AG04449 (cell line): ENCODE data around the gene CEL.
"Not testable (repeated sequence)": the region's sequence is repeated elsewhere in the genome, so short reads cannot be mapped to it uniquely, and the experiment has no call there.

Experiments used
- CTCF ChIA-PET: fragments of 350-600 bp; formaldehyde crosslinking; extraction: SDS; loops from one replicate; lab custom pipeline; 2021; ENCODE audit warnings: antibody characterized with exemption; lab: Yijun Ruan, JAX
- POLR2A ChIA-PET: fragments of 400-600, 350-600 bp; formaldehyde crosslinking; extraction: SDS; loops from one replicate; lab custom pipeline; 2020; ENCODE audit warnings: antibody characterized with exemption, inconsistent platforms; lab: Yijun Ruan, JAX
- DNase-seq: peaks from one replicate; pipeline ENCODE4 v3.0.0-alpha.2; 2010; ENCODE audit warnings: low read depth, low spot score
- H3K4me3 ChIP-seq: 2 replicates; pipeline ENCODE4 v1.5.1; 2011; ENCODE audit warnings: low read depth, mild to moderate bottlenecking, control low read depth, low read length
- CTCF ChIP-seq: IDR thresholded peaks from one replicate; pipeline ENCODE4 v1.5.1; 2011; ENCODE audit warnings: mild to moderate bottlenecking, moderate library complexity, low read length, control low read depth, inconsistent platforms; ENCODE audit not compliant: insufficient read depth; ENCODE audit errors: missing control alignments

The CEL gene

DNA sequence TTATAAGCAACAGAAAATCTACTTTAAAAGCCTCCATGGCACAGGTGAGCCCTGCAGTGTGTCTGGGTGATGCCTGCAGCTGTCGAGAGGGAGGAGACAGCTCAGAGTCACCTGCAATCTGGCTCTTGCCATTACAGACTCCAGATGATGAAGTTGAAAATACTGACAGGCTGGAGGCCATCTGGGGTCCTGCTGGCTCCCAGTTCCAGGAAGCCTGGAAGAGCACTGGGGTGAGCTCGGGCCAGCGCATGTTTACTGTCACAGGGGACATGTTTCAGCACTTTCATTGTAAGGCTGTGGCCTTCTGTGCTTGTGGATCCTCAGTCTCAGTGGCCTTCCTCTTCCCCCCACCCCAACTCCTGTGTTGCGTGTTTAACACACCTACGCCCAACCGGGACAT, 28.4 kb downstream of the CEL start:
- H3K4me3 ChIP-seq: no peak overlapping the region
- CTCF ChIA-PET: interaction anchor here (2.7 kb wide), 1 partner anchor 13 kb away, joined by 16 read pairs; no protein-coding TSS in a partner anchor
- no peak for TF ChIP-seq CTCF
- no peak for DNase-seq
- POLR2A ChIA-PET: no interaction called here

DNA sequence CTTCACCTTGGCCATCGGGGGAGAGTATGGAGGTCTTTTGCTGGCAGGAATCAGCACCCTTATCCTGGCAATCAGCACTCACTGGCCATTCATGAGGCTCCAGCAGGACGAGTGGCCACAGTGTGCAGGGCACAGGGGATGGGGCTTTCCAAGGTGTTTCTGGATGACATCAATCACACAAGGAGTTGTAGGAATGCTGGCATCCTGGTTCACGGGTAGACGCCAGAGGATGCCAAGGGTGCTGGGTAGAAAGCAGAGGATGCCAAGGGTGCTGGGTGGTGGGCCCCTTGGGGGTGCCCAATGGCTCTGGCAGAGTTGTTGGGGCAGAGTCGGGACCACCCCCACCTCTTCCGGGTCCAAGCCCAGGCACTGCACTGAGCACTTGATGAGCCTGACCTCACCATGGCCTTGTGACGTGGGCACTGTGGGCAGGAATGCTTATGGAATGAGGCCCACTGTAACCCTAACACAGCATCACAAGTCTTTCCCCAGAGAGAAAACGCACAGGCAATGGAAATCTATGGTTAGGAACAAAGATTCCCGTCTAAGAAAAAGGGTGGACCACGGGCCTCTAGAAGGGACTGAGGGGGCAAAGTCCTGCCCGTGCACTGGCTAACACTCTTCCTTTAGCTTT, 29.1 kb downstream of the CEL start:
- CTCF ChIA-PET: interaction anchor here (1.0 to 2.7 kb wide), 4 partner anchors 11 to 57 kb away, joined by 5 to 16 read pairs (median 8); no protein-coding TSS in a partner anchor
- DNase-seq: no peak
- POLR2A ChIA-PET: no interaction called here
- no peak overlapping the region for H3K4me3 ChIP-seq
- TF ChIP-seq CTCF: no peak

- H3K4me3 ChIP-seq, POLR2A ChIA-PET, DNase-seq: not testable (repeated sequence)
- CTCF ChIA-PET: interaction anchor here (0.9 to 30.1 kb wide), 4 partner anchors 8 to 55 kb away, joined by 3 to 739 read pairs (median 3); no protein-coding TSS in a partner anchor
Measured at GRCh38 chr9:133094351-133094750, 32.6 kb downstream of the CEL start.

GRCh38 chr9:133094842-133095393, 33.1 kb downstream of the CEL start:
- DNase-seq: no peak
- CTCF ChIA-PET: interaction anchor here (0.6 to 30.1 kb wide), 8 partner anchors 9 to 54 kb away, joined by 3 to 739 read pairs (median 4); no protein-coding TSS in a partner anchor
- POLR2A ChIA-PET: no interaction called here
- no peak overlapping the region for H3K4me3 ChIP-seq
- TF ChIP-seq CTCF: no peak

DNA sequence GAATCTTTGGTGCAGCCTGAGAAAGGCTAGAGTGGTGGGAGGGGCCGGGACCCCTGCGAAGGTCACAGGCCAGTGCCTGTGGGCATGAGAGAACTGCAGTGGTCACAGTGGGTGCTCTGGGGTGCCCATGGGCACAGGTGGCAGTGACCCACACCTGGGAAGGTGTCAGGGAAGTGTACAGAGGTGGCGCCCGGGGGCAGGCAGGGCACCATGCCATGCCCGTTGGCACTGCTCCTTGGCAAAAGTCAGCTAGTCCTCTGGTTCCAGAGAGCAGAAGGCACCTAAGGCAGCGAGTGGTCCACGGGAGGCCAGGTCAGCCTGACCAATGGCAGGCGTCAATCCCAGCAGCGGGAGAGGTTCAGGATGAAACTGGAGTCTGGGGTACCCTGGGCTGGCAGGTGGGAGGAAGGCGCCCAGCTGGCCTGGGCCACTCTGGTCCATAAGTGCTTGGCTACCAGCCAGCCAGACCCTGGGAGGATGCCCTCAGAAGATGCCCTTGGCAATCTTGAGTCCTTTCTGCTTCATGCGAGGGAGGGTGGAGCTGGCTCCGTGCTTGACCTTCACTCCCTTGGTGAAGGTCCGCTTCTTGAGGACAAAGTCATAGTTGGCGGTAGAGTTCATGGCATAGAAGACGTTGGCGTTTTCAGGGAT, 36.4 kb downstream of the CEL start:
- TF ChIP-seq CTCF: no peak
- ChIA-PET POLR2A (no interaction called here), CTCF (interaction anchor here (2.0 to 30.1 kb wide), 3 partner anchors 11 to 51 kb away, joined by 9 to 739 read pairs (median 20); no protein-coding TSS in a partner anchor)
- DNase-seq: no peak
- no peak overlapping the region for H3K4me3 ChIP-seq

DNA sequence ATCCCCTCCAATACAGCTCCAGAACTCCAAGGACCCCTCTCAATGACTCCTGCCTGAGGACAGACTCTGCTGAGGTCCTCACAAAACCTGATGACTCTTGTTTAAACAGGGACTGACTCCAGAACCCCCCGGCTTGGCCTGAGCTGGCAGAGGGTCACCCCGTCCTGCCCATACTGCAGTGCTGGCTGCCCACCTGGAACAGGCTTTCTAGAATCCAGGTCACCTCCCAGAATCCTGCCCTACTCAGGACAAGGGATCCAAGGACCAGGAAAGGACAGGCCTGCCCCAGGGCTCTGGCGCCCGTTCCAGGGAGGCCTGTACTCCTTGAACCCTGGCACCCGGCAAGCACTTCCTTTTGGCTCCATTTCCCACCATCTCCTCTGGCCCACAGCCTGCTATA, 37.1 kb downstream of the CEL start:
- H3K4me3 ChIP-seq: no peak overlapping the region
- ChIA-PET CTCF (interaction anchor here (0.8 to 30.1 kb wide), 4 partner anchors 10 to 50 kb away, joined by 3 to 739 read pairs (median 14); no protein-coding TSS in a partner anchor), POLR2A (no interaction called here)
- TF ChIP-seq CTCF: no peak
- DNase-seq: no peak
